Measurements from ENCODE around the gene ELMO1. TPM values are rescaled to one million over a fixed set of nuclear protein-coding genes. Genes with fewer than 3 reads are reported as not detected.

ELMO1 gene
- total RNA-seq, 1 donor from 2014 or later, result 132 TPM

- Mint-ChIP-seq H3K27ac (no peak overlapping the region), H3K36me3 (ENCODE audit: low read depth) (no peaks in the 10 kb centered on the region), H3K4me3 (no peak overlapping the region), H3K27me3 (no peaks in the 10 kb centered on the region), H3K4me1 (peaks cover 33% of the 10 kb centered on the region), H3K9me3 (no peaks in the 10 kb centered on the region)
- CTCF ChIA-PET, result interaction anchor here (0.8 to 8.8 kb wide), 5 partner anchors 9 to 211 kb away, joined by 3 to 49 read pairs (median 5); no protein-coding TSS in a partner anchor
- DNase-seq (peak; percentile 30), ATAC-seq (ENCODE audit: low read depth) (peak; percentile 71)
- intact Hi-C loops (cut with micrococcal nuclease), result loop anchor here (1.0 to 5.0 kb wide), 3 partner anchors 195 to 365 kb away; no protein-coding TSS in a partner anchor
- POLR2A ChIA-PET, result no interaction called here
- TF ChIP-seq CTCF (IDR thresholded peaks at IDR 0.05), result no peak
Observed at GRCh38 chr7:36986948-36987724, 461.5 kb downstream of the ELMO1 start.

GRCh38 chr7:36986511-36986933, 462.1 kb downstream of the ELMO1 start:
- Mint-ChIP-seq H3K27ac (no peak overlapping the region), H3K36me3 (ENCODE audit: low read depth) (no peaks in the 10 kb centered on the region), H3K4me3 (no peak overlapping the region), H3K9me3 (no peaks in the 10 kb centered on the region), H3K4me1 (peaks cover 33% of the 10 kb centered on the region), H3K27me3 (no peaks in the 10 kb centered on the region)
- TF ChIP-seq CTCF (IDR thresholded peaks at IDR 0.05), result no peak
- intact Hi-C loops (cut with micrococcal nuclease), result loop anchor here (5.0 kb wide), 1 partner anchor 366 kb away; no protein-coding TSS in a partner anchor
- DNase-seq, result no peak
- no peak for ATAC-seq (ENCODE audit: low read depth)
- ChIA-PET POLR2A (no interaction called here), CTCF (interaction anchor here (0.9 to 8.8 kb wide), 5 partner anchors 10 to 196 kb away, joined by 3 to 49 read pairs (median 3); no protein-coding TSS in a partner anchor)

GRCh38 chr7:36985866-36986400, 462.7 kb downstream of the ELMO1 start:
- Mint-ChIP-seq H3K4me3 (no peak overlapping the region), H3K27ac (no peak overlapping the region), H3K36me3 (ENCODE audit: low read depth) (no peaks in the 10 kb centered on the region), H3K9me3 (no peaks in the 10 kb centered on the region), H3K27me3 (no peaks in the 10 kb centered on the region), H3K4me1 (peaks cover 33% of the 10 kb centered on the region)
- ChIA-PET CTCF (interaction anchor here (1.0 to 8.8 kb wide), 4 partner anchors 10 to 196 kb away, joined by 3 to 49 read pairs (median 6); no protein-coding TSS in a partner anchor), POLR2A (no interaction called here)
- DNase-seq (no peak), ATAC-seq (ENCODE audit: low read depth) (no peak)
- intact Hi-C loops (cut with micrococcal nuclease), result loop anchor here (5.0 kb wide), 1 partner anchor 366 kb away; no protein-coding TSS in a partner anchor
- TF ChIP-seq CTCF (IDR thresholded peaks at IDR 0.05), result no peak

GRCh38 chr7:36985316-36985715, 463.3 kb downstream of the ELMO1 start:
- Mint-ChIP-seq H3K36me3 (ENCODE audit: low read depth) (no peaks in the 10 kb centered on the region), H3K27ac (no peak overlapping the region), H3K4me3 (no peak overlapping the region), H3K4me1 (peaks cover 33% of the 10 kb centered on the region), H3K27me3 (no peaks in the 10 kb centered on the region), H3K9me3 (no peaks in the 10 kb centered on the region)
- ChIA-PET CTCF (interaction anchor here (1.1 to 8.8 kb wide), 3 partner anchors 11 to 197 kb away, joined by 3 to 49 read pairs (median 8); no protein-coding TSS in a partner anchor), POLR2A (no interaction called here)
- intact Hi-C loops (cut with micrococcal nuclease), result loop anchor here (5.0 kb wide), 1 partner anchor 367 kb away; no protein-coding TSS in a partner anchor
- TF ChIP-seq CTCF (IDR thresholded peaks at IDR 0.05), result no peak
- ATAC-seq (ENCODE audit: low read depth), result no peak
- no peak for DNase-seq

Data from activated B cell treated with CpG ODN at 0.5 μM for 24 hours (primary cell).